Nephron progenitor cell (in vitro differentiated cells): ENCODE measurements around the gene ATP6AP1.

Experiments
- DNase-seq: peaks from one replicate; pipeline ENCODE4 v3.0.0; 2021
- H3K27ac Mint-ChIP-seq: 2 replicates; pipeline ENCODE4 v1.8.0; 2021; ENCODE audit warnings: mild to moderate bottlenecking, moderate library complexity, mixed read lengths
- H3K27me3 Mint-ChIP-seq: 2 replicates; pipeline ENCODE4 v1.8.0; 2021; ENCODE audit warnings: mild to moderate bottlenecking, low read depth, mixed read lengths; ENCODE audit not compliant: poor library complexity
- H3K36me3 Mint-ChIP-seq: 2 replicates; pipeline ENCODE4 v1.8.0; 2021; ENCODE audit warnings: low read depth, mixed read lengths
- H3K4me1 Mint-ChIP-seq: 2 replicates; pipeline ENCODE4 v1.8.0; 2021; ENCODE audit warnings: mixed read lengths
- H3K4me3 Mint-ChIP-seq: 2 replicates; pipeline ENCODE4 v1.8.0; 2021; ENCODE audit warnings: mild to moderate bottlenecking, moderate library complexity, mixed read lengths
- H3K9me3 Mint-ChIP-seq: 2 replicates; pipeline ENCODE4 v1.8.0; 2021; ENCODE audit warnings: mild to moderate bottlenecking, moderate library complexity, mixed read lengths
- CTCF ChIP-seq: fragments of 200-600 bp; sonication (generic); IDR thresholded peaks from 2 replicates; pipeline ENCODE4 v1.5.0; 2021; ENCODE audit warnings: antibody characterized with exemption

ATP6AP1 gene

GRCh38 chrX:154469114-154469513, 40.6 kb downstream of the ATP6AP1 start:
- no peak overlapping the region for H3K27ac Mint-ChIP-seq
- no peaks in the 10 kb centered on the region for H3K27me3 Mint-ChIP-seq

GRCh38 chrX:154469880-154470279, 41.4 kb downstream of the ATP6AP1 start:
- DNase-seq: no peak
- H3K36me3 Mint-ChIP-seq: peaks cover 13% of the 10 kb centered on the region
- no peak overlapping the region for H3K4me3 Mint-ChIP-seq

More at GRCh38 chrX:154469114-154469513, 40.6 kb downstream of the ATP6AP1 start:
- peaks cover 13% of the 10 kb centered on the region for H3K36me3 Mint-ChIP-seq
- no peak for DNase-seq
- no peak for TF ChIP-seq CTCF
- H3K9me3 Mint-ChIP-seq: peaks cover 36% of the 10 kb centered on the region
- no peaks in the 10 kb centered on the region for H3K4me1 Mint-ChIP-seq
- no peak overlapping the region for H3K4me3 Mint-ChIP-seq

GRCh38 chrX:154470434-154470833, 42.0 kb downstream of the ATP6AP1 start:
- no peak overlapping the region for H3K27ac Mint-ChIP-seq
- H3K27me3 Mint-ChIP-seq: no peaks in the 10 kb centered on the region
- no peak for TF ChIP-seq CTCF
- peaks cover 36% of the 10 kb centered on the region for H3K9me3 Mint-ChIP-seq
- H3K36me3 Mint-ChIP-seq: peaks cover 16% of the 10 kb centered on the region
- DNase-seq: no peak
- H3K4me1 Mint-ChIP-seq: no peaks in the 10 kb centered on the region
- H3K4me3 Mint-ChIP-seq: no peak overlapping the region

More at GRCh38 chrX:154469880-154470279, 41.4 kb downstream of the ATP6AP1 start:
- Mint-ChIP-seq H3K27ac (no peak overlapping the region), H3K27me3 (no peaks in the 10 kb centered on the region), H3K9me3 (peaks cover 38% of the 10 kb centered on the region), H3K4me1 (no peaks in the 10 kb centered on the region)
- no peak for TF ChIP-seq CTCF

GRCh38 chrX:154470914-154471568, 42.6 kb downstream of the ATP6AP1 start:
- no peak for TF ChIP-seq CTCF
- Mint-ChIP-seq H3K4me3 (no peak overlapping the region), H3K27me3 (no peaks in the 10 kb centered on the region), H3K9me3 (peaks cover 37% of the 10 kb centered on the region), H3K27ac (no peak overlapping the region), H3K4me1 (no peaks in the 10 kb centered on the region), H3K36me3 (peaks cover 20% of the 10 kb centered on the region)
- no peak for DNase-seq

- Mint-ChIP-seq H3K27ac (no peak overlapping the region), H3K27me3 (no peaks in the 10 kb centered on the region), H3K4me1 (peaks cover 7% of the 10 kb centered on the region), H3K36me3 (peaks cover 20% of the 10 kb centered on the region), H3K4me3 (no peak overlapping the region), H3K9me3 (peaks cover 45% of the 10 kb centered on the region)
- no peak for DNase-seq
- TF ChIP-seq CTCF: no peak
Observed at GRCh38 chrX:154471839-154472684, 43.6 kb downstream of the ATP6AP1 start.
